ENCODE results near the gene CHADL. TPM values are rescaled to one million over a fixed set of nuclear protein-coding genes. Genes with fewer than 3 reads are reported as not detected.
A peak's percentile ranks its signal among the peaks of the same experiment; 100 is the strongest.

CHADL gene, protein sequence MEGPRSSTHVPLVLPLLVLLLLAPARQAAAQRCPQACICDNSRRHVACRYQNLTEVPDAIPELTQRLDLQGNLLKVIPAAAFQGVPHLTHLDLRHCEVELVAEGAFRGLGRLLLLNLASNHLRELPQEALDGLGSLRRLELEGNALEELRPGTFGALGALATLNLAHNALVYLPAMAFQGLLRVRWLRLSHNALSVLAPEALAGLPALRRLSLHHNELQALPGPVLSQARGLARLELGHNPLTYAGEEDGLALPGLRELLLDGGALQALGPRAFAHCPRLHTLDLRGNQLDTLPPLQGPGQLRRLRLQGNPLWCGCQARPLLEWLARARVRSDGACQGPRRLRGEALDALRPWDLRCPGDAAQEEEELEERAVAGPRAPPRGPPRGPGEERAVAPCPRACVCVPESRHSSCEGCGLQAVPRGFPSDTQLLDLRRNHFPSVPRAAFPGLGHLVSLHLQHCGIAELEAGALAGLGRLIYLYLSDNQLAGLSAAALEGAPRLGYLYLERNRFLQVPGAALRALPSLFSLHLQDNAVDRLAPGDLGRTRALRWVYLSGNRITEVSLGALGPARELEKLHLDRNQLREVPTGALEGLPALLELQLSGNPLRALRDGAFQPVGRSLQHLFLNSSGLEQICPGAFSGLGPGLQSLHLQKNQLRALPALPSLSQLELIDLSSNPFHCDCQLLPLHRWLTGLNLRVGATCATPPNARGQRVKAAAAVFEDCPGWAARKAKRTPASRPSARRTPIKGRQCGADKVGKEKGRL
- 1 to 10 TPM in 1 of 2 experiments, under 1 TPM in 1; 0.67 to 1.0 TPM for total RNA-seq
- under 1 TPM; 0.10 to 0.26 TPM for polyA plus RNA-seq

- Mint-ChIP-seq H3K4me1 (peaks cover 4 to 14% (median 6%) of the 10 kb centered on the region in 4 donors), H3K27me3 (no peaks in the 10 kb centered on the region), H3K9me3 (no peaks in the 10 kb centered on the region), H3K36me3 (peaks cover 0 to 11% of the 10 kb centered on the region in 2 donors), H3K27ac (peak within 1 kb of the TSS in 3 of 7 donors; percentile 32 to 83 (median 80)), H3K4me3 (peak within 1 kb of the TSS in 2 of 8 donors; percentile 33 to 46)
- ChIA-PET POLR2A (ENCODE audit: partially characterized antibody) (no interaction called here), CTCF (ENCODE audit: partially characterized antibody) (interaction anchor here (5.3 kb wide), 1 partner anchor 318 kb away, joined by 133 read pairs; no protein-coding TSS in a partner anchor)
- H3K9me3 ChIP-seq (ENCODE audit: control insufficient read depth in 1 of 2, low read length in 2 of 2) = no peaks in the 10 kb centered on the region
- intact Hi-C loops (cut with micrococcal nuclease) = no loop called here
- no peak within 1 kb of the TSS for H3K4me3 ChIP-seq (ENCODE audit: low read length in 2 of 2)
- DNase-seq = no peak
- H3K27me3 ChIP-seq (ENCODE audit: insufficient read depth, low read length) = no peaks in the 10 kb centered on the region
- peaks cover 13% of the 10 kb centered on the region for H3K4me1 ChIP-seq (ENCODE audit: insufficient read depth, low read length)
- H3K36me3 ChIP-seq (ENCODE audit: insufficient read depth, low read length) = no peaks in the 10 kb centered on the region
- H3K27ac ChIP-seq (ENCODE audit: low read depth, low read length) = no peak within 1 kb of the TSS
Measured at GRCh38 chr22:41240377-41241132, at the start of gene CHADL. CHADL (minus strand) TSS chr22:41240931; CDS start chr22:41240881, 50 bp downstream.

DNA sequence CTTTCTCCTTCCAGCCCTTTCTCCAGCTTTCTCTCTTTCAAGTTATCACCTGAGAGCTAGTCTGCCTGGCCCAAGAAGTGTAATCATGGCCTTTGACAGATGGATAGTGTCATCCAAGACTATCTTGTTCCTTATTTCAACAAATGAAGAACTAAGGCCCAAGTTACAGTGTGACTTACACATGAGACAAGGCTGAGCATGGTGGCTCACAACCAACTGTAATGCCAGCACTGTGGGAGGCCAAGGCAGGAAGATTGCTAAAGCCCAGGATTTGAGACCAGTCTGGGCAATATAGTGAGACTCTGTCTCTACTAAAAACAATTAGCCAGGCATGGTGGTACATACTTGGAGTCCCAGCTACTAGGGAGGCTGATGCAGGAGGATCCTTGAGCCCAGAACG lies 48.9 kb upstream of the CHADL start:
- ChIA-PET POLR2A (ENCODE audit: partially characterized antibody) (interaction anchor here (1.7 kb wide), 1 partner anchor 52 kb away, joined by 3 read pairs; no protein-coding TSS in a partner anchor), CTCF (ENCODE audit: partially characterized antibody) (no interaction called here)
- Mint-ChIP-seq H3K27ac (peak overlapping the region in 2 of 7 donors; percentile 24 to 57), H3K36me3 (peaks cover 0 to 10% of the 10 kb centered on the region in 2 donors), H3K27me3 (no peaks in the 10 kb centered on the region), H3K4me1 (peaks cover 10 to 30% (median 19%) of the 10 kb centered on the region in 4 donors), H3K9me3 (peaks cover 0 to 1% (median 0%) of the 10 kb centered on the region in 8 donors), H3K4me3 (peak overlapping the region in 1 of 8 donors; percentile 22)
- Histone ChIP-seq H3K27ac (ENCODE audit: low read depth, low read length) (no peak overlapping the region), H3K9me3 (ENCODE audit: control insufficient read depth in 1 of 2, low read length in 2 of 2) (no peaks in the 10 kb centered on the region), H3K36me3 (ENCODE audit: insufficient read depth, low read length) (peaks cover 4% of the 10 kb centered on the region), H3K4me3 (ENCODE audit: low read length in 2 of 2) (no peak overlapping the region), H3K27me3 (ENCODE audit: insufficient read depth, low read length) (no peaks in the 10 kb centered on the region), H3K4me1 (ENCODE audit: insufficient read depth, low read length) (peaks cover 14% of the 10 kb centered on the region)
- DNase-seq = no peak
- intact Hi-C loops (cut with micrococcal nuclease) = loop anchor here (5.0 kb wide), 1 partner anchor 267 kb away; no protein-coding TSS in a partner anchor

DNA sequence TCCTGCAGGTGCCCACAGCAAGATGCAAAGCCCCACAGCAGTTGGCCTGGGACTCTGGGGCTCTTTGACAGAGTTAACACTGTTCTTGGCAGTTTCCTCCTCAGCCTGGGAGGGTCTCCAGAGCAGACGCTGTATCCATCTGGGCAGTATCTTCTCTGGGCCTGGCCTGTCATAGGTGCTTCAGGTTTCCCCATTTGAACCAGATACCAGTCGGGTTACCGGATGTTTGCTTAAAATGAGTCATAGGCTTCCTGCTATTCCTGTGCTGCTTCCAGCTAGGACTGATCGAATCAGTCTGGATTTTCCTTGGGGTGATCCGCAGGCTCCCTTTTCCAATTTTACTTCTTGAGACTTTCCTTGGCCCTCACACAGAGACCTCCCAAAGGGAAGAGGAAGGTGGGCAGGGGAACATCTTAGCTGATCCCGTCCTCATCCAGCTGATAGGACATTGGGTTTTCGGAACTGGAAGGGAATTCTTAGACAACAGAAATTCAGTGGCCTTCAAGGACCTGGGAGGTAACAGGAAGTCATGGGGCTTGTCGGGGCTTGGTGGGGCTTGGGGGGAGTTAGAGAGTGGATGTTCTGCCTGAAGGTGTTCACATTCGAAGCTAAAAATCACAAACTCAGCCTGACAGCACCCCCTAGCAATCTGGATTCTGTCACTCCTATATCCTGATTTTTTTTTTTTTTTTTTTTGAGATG lies 47.7 kb upstream of the CHADL start:
- no peak for DNase-seq
- Mint-ChIP-seq H3K4me1 (peaks cover 14 to 37% (median 25%) of the 10 kb centered on the region in 4 donors), H3K9me3 (no peaks in the 10 kb centered on the region), H3K36me3 (peaks cover 3 to 13% of the 10 kb centered on the region in 2 donors), H3K27ac (peak overlapping the region in 6 of 7 donors; percentile 70 to 94 (median 82)), H3K27me3 (no peaks in the 10 kb centered on the region), H3K4me3 (peak overlapping the region in 6 of 8 donors; percentile 17 to 74 (median 62))
- H3K27ac ChIP-seq (ENCODE audit: low read depth, low read length) = no peak overlapping the region
- no peaks in the 10 kb centered on the region for H3K27me3 ChIP-seq (ENCODE audit: insufficient read depth, low read length)
- H3K9me3 ChIP-seq (ENCODE audit: control insufficient read depth in 1 of 2, low read length in 2 of 2) = no peaks in the 10 kb centered on the region
- ChIA-PET CTCF (ENCODE audit: partially characterized antibody) (interaction anchor here (0.8 to 1.2 kb wide), 2 partner anchors 13 to 51 kb away, joined by 3 read pairs; partner anchors contain the start of gene ZC3H7B), POLR2A (ENCODE audit: partially characterized antibody) (interaction anchor here (0.7 to 5.2 kb wide), 3 partner anchors 14 to 158 kb away, joined by 3 to 111 read pairs (median 3); partner anchors contain the start of gene ZC3H7B)
- peaks cover 22% of the 10 kb centered on the region for H3K4me1 ChIP-seq (ENCODE audit: insufficient read depth, low read length)
- intact Hi-C loops (cut with micrococcal nuclease) = loop anchor here (5.0 kb wide), 1 partner anchor 266 kb away; no protein-coding TSS in a partner anchor
- peaks cover 13% of the 10 kb centered on the region for H3K36me3 ChIP-seq (ENCODE audit: insufficient read depth, low read length)
- H3K4me3 ChIP-seq (ENCODE audit: low read length in 2 of 2) = no peak overlapping the region

GRCh38 chr22:41286639-41287091 lies 45.9 kb upstream of the CHADL start:
- Mint-ChIP-seq H3K27me3 (no peaks in the 10 kb centered on the region), H3K4me3 (peak overlapping the region; percentile 92 to 98 (median 96)), H3K9me3 (no peaks in the 10 kb centered on the region), H3K36me3 (peaks cover 10 to 21% of the 10 kb centered on the region in 2 donors), H3K27ac (peak overlapping the region; percentile 96 to 99 (median 99)), H3K4me1 (peaks cover 16 to 44% (median 33%) of the 10 kb centered on the region in 4 donors)
- DNase-seq = peak in 1 of 5 donors; percentile 82
- intact Hi-C loops (cut with micrococcal nuclease) = loop anchor here (1.0 to 5.0 kb wide), 11 partner anchors 15 to 429 kb away; partner anchors contain the start of genes ACO2, DESI1, L3MBTL2 and PHF5A
- H3K36me3 ChIP-seq (ENCODE audit: insufficient read depth, low read length) = peaks cover 19% of the 10 kb centered on the region
- peak overlapping the region; percentile 82 to 94 for H3K4me3 ChIP-seq (ENCODE audit: low read length in 2 of 2)
- CTCF ChIA-PET (ENCODE audit: partially characterized antibody) = interaction anchor here (1.3 to 2.1 kb wide), 5 partner anchors 15 to 364 kb away, joined by 4 to 11 read pairs (median 5); partner anchors contain the start of genes TEF and ZC3H7B
- H3K4me1 ChIP-seq (ENCODE audit: insufficient read depth, low read length) = peaks cover 23% of the 10 kb centered on the region
- H3K27ac ChIP-seq (ENCODE audit: low read depth, low read length) = peak overlapping the region; percentile 99
- H3K9me3 ChIP-seq (ENCODE audit: control insufficient read depth in 1 of 2, low read length in 2 of 2) = no peaks in the 10 kb centered on the region
- POLR2A ChIA-PET (ENCODE audit: partially characterized antibody) = interaction anchor here (0.6 to 5.2 kb wide), 26 partner anchors 11 to 1242 kb away, joined by 3 to 111 read pairs (median 7); partner anchors contain the start of genes ACO2, DESI1, EP300 and PHF5A
- H3K27me3 ChIP-seq (ENCODE audit: insufficient read depth, low read length) = no peaks in the 10 kb centered on the region

- peak within 1 kb of the TSS; percentile 92 to 98 (median 96) for H3K4me3 Mint-ChIP-seq
- peak within 1 kb of the TSS; percentile 96 to 99 (median 99) for H3K27ac Mint-ChIP-seq
- peaks cover 24% of the 10 kb centered on the region for H3K36me3 ChIP-seq (ENCODE audit: insufficient read depth, low read length)
- peaks cover 23% of the 10 kb centered on the region for H3K4me1 ChIP-seq (ENCODE audit: insufficient read depth, low read length)
- ChIA-PET POLR2A (ENCODE audit: partially characterized antibody) (interaction anchor here (0.6 to 5.2 kb wide), 30 partner anchors 10 to 1967 kb away, joined by 3 to 111 read pairs (median 6); partner anchors contain the start of genes ACO2, DESI1, EP300 and PHF5A), CTCF (ENCODE audit: partially characterized antibody) (interaction anchor here (1.3 to 2.1 kb wide), 5 partner anchors 16 to 363 kb away, joined by 4 to 11 read pairs (median 5); partner anchors contain the start of genes TEF and ZC3H7B)
- no peaks in the 10 kb centered on the region for H3K9me3 ChIP-seq (ENCODE audit: control insufficient read depth in 1 of 2, low read length in 2 of 2)
- peaks cover 16 to 50% (median 36%) of the 10 kb centered on the region in 4 donors for H3K4me1 Mint-ChIP-seq
- no peaks in the 10 kb centered on the region for H3K9me3 Mint-ChIP-seq
- H3K27me3 Mint-ChIP-seq = no peaks in the 10 kb centered on the region
- peak; percentile 98 to 99 (median 99) for DNase-seq
- H3K36me3 Mint-ChIP-seq = peaks cover 10 to 25% of the 10 kb centered on the region in 2 donors
- H3K27ac ChIP-seq (ENCODE audit: low read depth, low read length) = peak within 1 kb of the TSS; percentile 99
- H3K4me3 ChIP-seq (ENCODE audit: low read length in 2 of 2) = peak within 1 kb of the TSS; percentile 82 to 94
- intact Hi-C loops (cut with micrococcal nuclease) = loop anchor here (1.0 to 5.0 kb wide), 11 partner anchors 15 to 429 kb away; partner anchors contain the start of genes ACO2, DESI1, L3MBTL2 and PHF5A
- no peaks in the 10 kb centered on the region for H3K27me3 ChIP-seq (ENCODE audit: insufficient read depth, low read length)
Measured at GRCh38 chr22:41285820-41286638, 45.3 kb upstream of the CHADL start, which contains the start of gene RANGAP1. RANGAP1 (minus strand) TSS chr22:41286187; CDS start chr22:41281044, 5,143 bp downstream.

All from CD4-positive, alpha-beta memory T cell (primary cell).